ENCODE results near the gene ARVCF. TPM values are rescaled to one million over a fixed set of nuclear protein-coding genes. Genes with fewer than 3 reads are reported as not detected.

ARVCF gene
- total and polyA plus RNA-seq, 2 of the 8 experiments (the other 6 are each of a cell fraction or from before 2014, with no cell fraction given): 31.0 to 43.2 TPM

- TF ChIP-seq HDAC2 (IDR thresholded peaks at IDR 0.05; ENCODE audit: borderline replicate concordance in 1 of 2, low read depth in 2 of 2, low read length in 2 of 2): no peak
These were observed 45.1 kb downstream of the ARVCF start (continued) for GRCh38 chr22:19971276-19972124.
